A549 (cell line): ENCODE results near the gene MMP24OS.

Source experiments
- CTCF ChIP-seq: fragments of >200 bp; sonication (Bioruptor Twin); formaldehyde crosslinking; IDR thresholded peaks from 3 replicates; pipeline ENCODE4 v1.5.1; 2016
- E2F6 ChIP-seq: IDR thresholded peaks from 2 replicates; pipeline ENCODE4 v1.6.1; 2012; ENCODE audit warnings: low read depth, borderline replicate concordance
- GATA3 ChIP-seq: IDR thresholded peaks from 2 replicates; pipeline ENCODE4 v1.6.1; 2012; ENCODE audit warnings: borderline replicate concordance
- KDM1A ChIP-seq: fragments of 200-600 bp; sonication (generic); IDR thresholded peaks from 2 replicates; pipeline ENCODE4 v1.6.1; 2016; ENCODE audit warnings: low read depth, mild to moderate bottlenecking
- NPAS2 ChIP-seq: fragments of 250-450 bp; sonication (Bioruptor Pico); IDR thresholded peaks from 2 replicates; pipeline ENCODE4 v1.8.0; 2022; ENCODE audit warnings: mild to moderate bottlenecking, moderate library complexity, borderline replicate concordance
- POLR2A ChIP-seq: IDR thresholded peaks from 2 replicates; pipeline ENCODE4 v1.6.1; 2012; ENCODE audit warnings: mild to moderate bottlenecking, low read length
- TP53 ChIP-seq: fragments of 250-450 bp; sonication (Bioruptor Pico); IDR thresholded peaks from 2 replicates; pipeline ENCODE4 v1.5.0; 2021; ENCODE audit warnings: mild to moderate bottlenecking, moderate library complexity

- no peak for TF ChIP-seq CTCF
- no peak for TF ChIP-seq NPAS2
- TF ChIP-seq KDM1A, result no peak
- TF ChIP-seq GATA3, result no peak
- no peak for TF ChIP-seq TP53 (CRISPR knock-in tag)
- no peak for TF ChIP-seq E2F6
- no peak for TF ChIP-seq POLR2A
Observed at GRCh38 chr20:35294293-35294685, 16.4 kb upstream of the MMP24OS start.
